Measurements from ENCODE around the gene ATP5PF. TPM values are rescaled to one million over a fixed set of nuclear protein-coding genes. Genes with fewer than 3 reads are reported as not detected.

Gene ATP5PF
- total RNA-seq, 1 experiment from 2014 or later = 132 TPM

DNA sequence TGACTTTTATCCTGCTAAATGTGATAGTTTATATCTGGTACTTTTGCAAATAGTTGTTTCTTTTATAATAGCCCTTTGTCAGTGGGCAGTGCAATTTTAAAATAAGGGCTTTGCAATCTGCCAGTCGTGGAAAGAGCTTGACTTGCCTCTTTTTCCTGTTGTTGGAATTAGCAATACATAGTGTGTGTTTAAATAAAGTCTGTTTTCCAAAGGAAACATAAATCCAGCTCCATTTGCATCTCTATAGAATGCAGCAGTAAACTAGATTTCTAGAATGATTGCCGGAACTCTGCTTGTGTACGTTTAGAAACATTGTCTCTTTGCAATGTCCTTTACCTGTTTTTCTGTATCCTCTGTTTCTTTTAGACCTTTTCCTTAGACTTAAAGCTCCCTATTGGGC lies 33.2 kb upstream of the ATP5PF start (continued):
- TF ChIP-seq, protein P1, sequence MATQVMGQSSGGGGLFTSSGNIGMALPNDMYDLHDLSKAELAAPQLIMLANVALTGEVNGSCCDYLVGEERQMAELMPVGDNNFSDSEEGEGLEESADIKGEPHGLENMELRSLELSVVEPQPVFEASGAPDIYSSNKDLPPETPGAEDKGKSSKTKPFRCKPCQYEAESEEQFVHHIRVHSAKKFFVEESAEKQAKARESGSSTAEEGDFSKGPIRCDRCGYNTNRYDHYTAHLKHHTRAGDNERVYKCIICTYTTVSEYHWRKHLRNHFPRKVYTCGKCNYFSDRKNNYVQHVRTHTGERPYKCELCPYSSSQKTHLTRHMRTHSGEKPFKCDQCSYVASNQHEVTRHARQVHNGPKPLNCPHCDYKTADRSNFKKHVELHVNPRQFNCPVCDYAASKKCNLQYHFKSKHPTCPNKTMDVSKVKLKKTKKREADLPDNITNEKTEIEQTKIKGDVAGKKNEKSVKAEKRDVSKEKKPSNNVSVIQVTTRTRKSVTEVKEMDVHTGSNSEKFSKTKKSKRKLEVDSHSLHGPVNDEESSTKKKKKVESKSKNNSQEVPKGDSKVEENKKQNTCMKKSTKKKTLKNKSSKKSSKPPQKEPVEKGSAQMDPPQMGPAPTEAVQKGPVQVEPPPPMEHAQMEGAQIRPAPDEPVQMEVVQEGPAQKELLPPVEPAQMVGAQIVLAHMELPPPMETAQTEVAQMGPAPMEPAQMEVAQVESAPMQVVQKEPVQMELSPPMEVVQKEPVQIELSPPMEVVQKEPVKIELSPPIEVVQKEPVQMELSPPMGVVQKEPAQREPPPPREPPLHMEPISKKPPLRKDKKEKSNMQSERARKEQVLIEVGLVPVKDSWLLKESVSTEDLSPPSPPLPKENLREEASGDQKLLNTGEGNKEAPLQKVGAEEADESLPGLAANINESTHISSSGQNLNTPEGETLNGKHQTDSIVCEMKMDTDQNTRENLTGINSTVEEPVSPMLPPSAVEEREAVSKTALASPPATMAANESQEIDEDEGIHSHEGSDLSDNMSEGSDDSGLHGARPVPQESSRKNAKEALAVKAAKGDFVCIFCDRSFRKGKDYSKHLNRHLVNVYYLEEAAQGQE (IDR thresholded peaks at IDR 0.05; ENCODE audit: low read depth) = no peak
- no peak for TF ChIP-seq ZFX (IDR thresholded peaks at IDR 0.05)

- TF ChIP-seq TCF7L2 (IDR thresholded peaks at IDR 0.05; ENCODE audit: borderline replicate concordance, extremely low read depth, insufficient read depth, insufficient read length) = no peak
- TF ChIP-seq CTCF (IDR thresholded peaks at IDR 0.05 in 2 of 3, conservative IDR thresholded peaks at IDR 0.05 in 1 of 3; ENCODE audit: borderline replicate concordance in 1 of 3, insufficient read depth in 1 of 3, low read depth in 2 of 3, low read length in 2 of 3) = no peak
- TF ChIP-seq JUND (IDR thresholded peaks at IDR 0.05) = no peak
- TF ChIP-seq CEBPB (IDR thresholded peaks at IDR 0.05; ENCODE audit: low read depth) = no peak
- no peak for TF ChIP-seq EZH2 (IDR thresholded peaks at IDR 0.05)
- no peak for TF ChIP-seq POLR2A (IDR thresholded peaks at IDR 0.05; ENCODE audit: borderline replicate concordance, extremely low read depth, insufficient read depth, insufficient read length)
- TF ChIP-seq SRF (IDR thresholded peaks at IDR 0.05; ENCODE audit: low read depth) = no peak
- no peak for TF ChIP-seq POLR2AphosphoS5 (IDR thresholded peaks at IDR 0.05; ENCODE audit: low read depth, low read length)
- TF ChIP-seq ATF3 (IDR thresholded peaks at IDR 0.05) = no peak
- TF ChIP-seq SP1 (IDR thresholded peaks at IDR 0.05; ENCODE audit: low read depth) = no peak
- TF ChIP-seq ZBTB33 (IDR thresholded peaks at IDR 0.05; ENCODE audit: extremely low read depth, insufficient replicate concordance, low read length) = no peak
- TF ChIP-seq SIN3A (IDR thresholded peaks at IDR 0.05; ENCODE audit: low read depth) = no peak
- H3K79me2 ChIP-seq (ENCODE audit: insufficient read depth, low read length) = no peaks in the 10 kb centered on the region
- no TSS peak for BruUV-seq (replicated peaks)
- no peaks in the 10 kb centered on the region for H4K20me1 ChIP-seq (ENCODE audit: insufficient read depth)
- no peak overlapping the region for H2AFZ ChIP-seq (ENCODE audit: low read depth, low read length, poor library complexity, severe bottlenecking)
- H3K4me3 ChIP-seq (replicated peaks in 1 of 2; ENCODE audit: low read depth in 1 of 2, low read length in 2 of 2) = no peak overlapping the region
- ATAC-seq (no peak), DNase-seq (ENCODE audit: low read depth, low spot score) (no peak)
- H3K9ac ChIP-seq (ENCODE audit: low read length) = no peak overlapping the region
- H3K4me1 ChIP-seq (ENCODE audit: control insufficient read depth in 1 of 2, insufficient read depth in 2 of 2, low read length in 2 of 2) = no peaks in the 10 kb centered on the region
- RAD21 ChIA-PET (ENCODE audit: low non-redundant PET in 1 of 2, low total read pairs in 2 of 2, uncharacterized antibody in 2 of 2, unreplicated experiment in 2 of 2) = no interaction called here
- POLR2A ChIA-PET = no interaction called here
- no peaks in the 10 kb centered on the region for H3K9me2 ChIP-seq (ENCODE audit: insufficient read depth)
- CTCF ChIA-PET = no interaction called here
- no peaks in the 10 kb centered on the region for H3K27me3 ChIP-seq (ENCODE audit: insufficient read depth, low read length)
- no peak overlapping the region for H3K27ac ChIP-seq (ENCODE audit: low read depth, low read length)
- H3K36me3 ChIP-seq (ENCODE audit: control insufficient read depth in 1 of 2, insufficient read depth in 2 of 2, low read length in 2 of 2) = peaks cover 6 to 27% of the 10 kb centered on the region in 2 experiments; a peak in 3 of 4 replicates
- intact Hi-C loops (cut with micrococcal nuclease) = no loop called here
- no peaks in the 10 kb centered on the region for H3K9me3 ChIP-seq (ENCODE audit: control insufficient read depth in 1 of 2, insufficient read depth in 1 of 2, low read depth in 1 of 2, low read length in 2 of 2)
- no peak overlapping the region for H3K4me2 ChIP-seq (ENCODE audit: low read length)
Measured at GRCh38 chr21:25764065-25764464, 29.4 kb upstream of the ATP5PF start.
